ENCODE measurements around the gene CACNA1G. TPM values are rescaled to one million over a fixed set of nuclear protein-coding genes. Genes with fewer than 3 reads are reported as not detected.
A peak's percentile ranks its signal among the peaks of the same experiment; 100 is the strongest.

CACNA1G gene
- total RNA-seq, 1 experiment from 2014 or later, result 6.7 TPM

DNA sequence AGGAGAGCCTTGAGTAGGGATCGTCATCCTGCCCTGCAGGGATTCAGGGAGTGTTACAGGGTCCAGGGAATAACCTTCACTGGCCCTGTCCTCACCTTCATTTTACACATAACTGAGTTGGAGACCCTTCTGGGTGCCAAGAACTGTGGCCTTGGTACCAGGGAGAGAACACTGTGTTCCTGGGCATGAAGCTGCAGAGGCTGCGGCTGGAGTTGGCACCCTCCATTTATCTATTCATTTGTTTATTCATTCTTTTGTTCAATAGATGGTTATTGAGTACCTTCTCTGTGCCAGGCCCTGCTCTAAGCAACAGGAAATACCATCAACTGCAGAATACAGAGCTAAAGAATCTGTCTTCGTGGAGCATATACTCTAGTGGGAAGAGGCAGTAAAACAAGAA, 80.8 kb downstream of the CACNA1G start (continued):
- TF ChIP-seq GRHL2 (CRISPR knock-in tag; IDR thresholded peaks at IDR 0.05; ENCODE audit: insufficient replicate concordance, severe bottlenecking) (no peak), NFE2L1 (CRISPR knock-in tag; IDR thresholded peaks at IDR 0.05) (no peak), ZNF416 (CRISPR knock-in tag; IDR thresholded peaks at IDR 0.05) (no peak)

DNA sequence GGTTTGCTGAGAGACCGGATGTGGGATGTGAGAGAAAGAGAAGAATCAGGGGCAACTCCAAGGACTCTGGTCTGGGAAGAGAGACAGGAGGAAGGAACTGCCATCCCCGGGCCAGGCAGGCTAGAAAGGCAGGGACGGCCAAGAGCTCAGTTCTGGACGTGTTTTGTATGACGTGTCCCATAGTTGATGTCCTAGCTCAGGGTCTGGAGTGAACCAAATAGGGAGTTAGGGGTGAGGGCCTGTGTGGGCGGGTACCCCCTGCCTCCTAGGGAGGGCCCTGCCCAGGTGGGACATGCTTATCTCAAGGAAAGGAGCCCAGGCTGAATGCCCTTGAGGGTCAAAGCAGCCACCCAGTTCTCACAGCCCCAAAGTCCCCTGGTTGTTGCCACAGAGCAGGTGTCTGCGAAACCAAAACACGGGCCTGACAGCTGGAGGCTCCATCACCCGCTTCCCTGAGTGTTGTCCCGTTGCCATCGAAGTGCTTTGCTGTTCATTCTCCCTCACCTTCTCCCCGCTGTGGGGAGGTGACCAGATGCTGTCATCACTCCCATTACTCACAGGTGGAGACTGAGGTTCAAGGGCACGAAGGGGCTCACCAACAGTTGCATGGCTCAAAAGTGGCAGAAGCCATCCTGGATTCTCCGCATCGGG, 81.7 kb downstream of the CACNA1G start:
- Mint-ChIP-seq H3K27me3 (ENCODE audit: low read depth) (peaks cover 7% of the 10 kb centered on the region; the same call in 1 of the 2 replicates), H3K4me1 (peaks cover 6% of the 10 kb centered on the region), H3K9me3 (no peaks in the 10 kb centered on the region), H3K27ac (no peak overlapping the region), H3K4me3 (no peak overlapping the region), H3K36me3 (no peaks in the 10 kb centered on the region)
- ATAC-seq, result no peak
- TF ChIP-seq IRF2 (CRISPR knock-in tag; IDR thresholded peaks at IDR 0.05; ENCODE audit: borderline replicate concordance, low read depth) (no peak), ZBTB21 (CRISPR knock-in tag; IDR thresholded peaks at IDR 0.05; ENCODE audit: borderline replicate concordance) (no peak)
- TF ChIP-seq, protein P1, sequence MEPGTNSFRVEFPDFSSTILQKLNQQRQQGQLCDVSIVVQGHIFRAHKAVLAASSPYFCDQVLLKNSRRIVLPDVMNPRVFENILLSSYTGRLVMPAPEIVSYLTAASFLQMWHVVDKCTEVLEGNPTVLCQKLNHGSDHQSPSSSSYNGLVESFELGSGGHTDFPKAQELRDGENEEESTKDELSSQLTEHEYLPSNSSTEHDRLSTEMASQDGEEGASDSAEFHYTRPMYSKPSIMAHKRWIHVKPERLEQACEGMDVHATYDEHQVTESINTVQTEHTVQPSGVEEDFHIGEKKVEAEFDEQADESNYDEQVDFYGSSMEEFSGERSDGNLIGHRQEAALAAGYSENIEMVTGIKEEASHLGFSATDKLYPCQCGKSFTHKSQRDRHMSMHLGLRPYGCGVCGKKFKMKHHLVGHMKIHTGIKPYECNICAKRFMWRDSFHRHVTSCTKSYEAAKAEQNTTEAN (CRISPR knock-in tag; IDR thresholded peaks at IDR 0.05), result no peak
- TF ChIP-seq, protein P2, sequence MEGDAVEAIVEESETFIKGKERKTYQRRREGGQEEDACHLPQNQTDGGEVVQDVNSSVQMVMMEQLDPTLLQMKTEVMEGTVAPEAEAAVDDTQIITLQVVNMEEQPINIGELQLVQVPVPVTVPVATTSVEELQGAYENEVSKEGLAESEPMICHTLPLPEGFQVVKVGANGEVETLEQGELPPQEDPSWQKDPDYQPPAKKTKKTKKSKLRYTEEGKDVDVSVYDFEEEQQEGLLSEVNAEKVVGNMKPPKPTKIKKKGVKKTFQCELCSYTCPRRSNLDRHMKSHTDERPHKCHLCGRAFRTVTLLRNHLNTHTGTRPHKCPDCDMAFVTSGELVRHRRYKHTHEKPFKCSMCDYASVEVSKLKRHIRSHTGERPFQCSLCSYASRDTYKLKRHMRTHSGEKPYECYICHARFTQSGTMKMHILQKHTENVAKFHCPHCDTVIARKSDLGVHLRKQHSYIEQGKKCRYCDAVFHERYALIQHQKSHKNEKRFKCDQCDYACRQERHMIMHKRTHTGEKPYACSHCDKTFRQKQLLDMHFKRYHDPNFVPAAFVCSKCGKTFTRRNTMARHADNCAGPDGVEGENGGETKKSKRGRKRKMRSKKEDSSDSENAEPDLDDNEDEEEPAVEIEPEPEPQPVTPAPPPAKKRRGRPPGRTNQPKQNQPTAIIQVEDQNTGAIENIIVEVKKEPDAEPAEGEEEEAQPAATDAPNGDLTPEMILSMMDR (IDR thresholded peaks at IDR 0.05), result no peak
- ChIA-PET CTCF (interaction anchor here (0.8 to 8.8 kb wide), 3 partner anchors 12 to 170 kb away, joined by 3 to 82 read pairs (median 12); no protein-coding TSS in a partner anchor), POLR2A (interaction anchor here (0.7 to 1.1 kb wide), 2 partner anchors 27 to 201 kb away, joined by 3 to 4 read pairs; no protein-coding TSS in a partner anchor)
- no peak for DNase-seq (ENCODE audit: low spot score)

DNA sequence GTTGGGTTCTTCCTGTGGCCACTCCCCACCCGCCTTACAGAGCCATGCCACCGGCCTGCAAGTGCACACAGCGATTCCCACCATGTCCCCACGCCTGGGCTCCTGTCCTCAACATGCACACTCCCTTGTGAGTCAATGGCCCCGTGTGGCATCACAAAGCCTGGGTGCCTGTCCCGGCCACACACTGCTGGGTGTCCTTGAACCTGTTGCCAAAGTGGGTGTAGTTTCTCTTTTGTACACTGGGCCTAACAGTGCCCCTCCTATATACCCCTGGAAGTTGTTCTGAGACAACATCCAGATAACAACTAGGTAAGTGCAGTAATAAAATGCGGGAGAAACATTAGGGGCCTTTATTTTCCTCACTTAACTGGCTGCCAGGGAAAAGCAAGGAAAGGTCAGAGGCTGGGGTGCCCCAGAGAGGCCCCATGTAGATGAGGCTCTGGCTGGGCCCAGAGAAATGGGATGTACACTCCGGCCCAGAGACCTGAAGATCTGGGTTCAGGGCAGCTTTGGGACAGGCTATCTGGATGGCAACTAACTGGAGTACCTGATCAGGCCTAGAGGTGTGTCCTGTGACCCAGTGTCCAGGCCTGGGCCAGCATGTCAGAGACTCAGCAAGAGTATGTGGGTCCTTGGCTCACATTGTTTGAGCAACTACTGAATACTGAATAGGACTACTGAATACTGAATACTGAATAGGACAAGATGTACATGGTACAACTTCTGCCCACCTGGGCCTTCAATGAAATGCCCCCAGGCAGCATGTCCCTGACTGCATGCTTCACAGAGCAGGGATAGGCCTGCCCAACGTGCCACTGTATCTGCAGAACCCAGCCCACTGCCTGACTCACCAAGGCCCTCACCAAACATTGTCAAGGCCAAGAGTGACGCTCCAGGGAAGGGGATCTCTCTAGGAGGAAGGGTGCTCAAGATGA, 82.5 kb downstream of the CACNA1G start:
- H3K4me3 Mint-ChIP-seq, result no peak overlapping the region
- peaks cover 6% of the 10 kb centered on the region for H3K4me1 Mint-ChIP-seq

DNA sequence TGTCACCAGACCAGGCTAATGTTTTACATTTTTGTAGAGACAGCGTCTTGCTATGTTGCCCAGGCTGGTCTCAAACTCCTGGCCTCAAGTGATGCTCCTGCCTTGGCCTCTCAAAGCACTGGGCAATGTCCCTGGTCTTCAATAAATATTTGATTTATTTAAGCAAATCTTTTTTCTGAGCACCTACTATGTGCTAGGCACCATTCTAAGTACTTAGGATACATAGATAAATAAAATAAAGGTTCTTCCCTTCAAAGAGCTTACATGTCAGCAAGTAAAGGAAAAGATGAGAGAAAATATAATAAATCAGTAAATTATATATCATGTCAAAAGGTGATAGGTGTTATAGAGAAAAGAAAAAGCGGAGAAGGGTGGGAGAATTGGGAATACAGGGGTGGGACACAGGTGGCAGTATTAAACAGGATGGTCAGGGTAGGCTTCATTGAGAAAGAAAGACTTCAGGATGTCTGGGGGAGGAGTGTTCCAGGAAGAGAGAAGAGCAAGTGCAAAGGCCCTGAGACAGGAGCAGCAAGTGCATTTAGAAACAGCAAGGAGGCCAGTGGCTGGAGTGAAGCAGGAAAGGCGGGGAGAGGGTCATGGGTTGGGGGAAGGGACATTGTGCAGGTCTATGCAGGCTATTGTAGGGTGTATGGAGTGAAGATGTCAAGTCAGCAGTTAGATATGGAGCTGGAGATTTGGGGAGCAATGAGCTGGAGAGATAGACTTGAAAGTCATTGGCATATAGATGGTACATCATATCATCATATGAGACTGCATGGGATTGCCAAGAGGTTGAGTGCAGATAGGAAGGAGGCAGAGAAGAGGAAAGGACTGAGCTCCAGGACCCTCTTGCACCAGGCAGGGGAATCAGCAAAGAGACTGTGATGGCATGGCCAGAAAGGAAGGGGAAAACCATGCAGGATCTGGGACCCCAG, 85.5 kb downstream of the CACNA1G start:
- POLR2A ChIA-PET, result no interaction called here
- TF ChIP-seq IRF2 (CRISPR knock-in tag; IDR thresholded peaks at IDR 0.05; ENCODE audit: borderline replicate concordance, low read depth) (no peak), EMX1 (CRISPR knock-in tag; IDR thresholded peaks at IDR 0.05) (no peak), SMAD4 (CRISPR knock-in tag; IDR thresholded peaks at IDR 0.05) (no peak), FOXJ3 (CRISPR knock-in tag; IDR thresholded peaks at IDR 0.05; ENCODE audit: borderline replicate concordance) (no peak), OVOL2 (CRISPR knock-in tag; IDR thresholded peaks at IDR 0.05; ENCODE audit: borderline replicate concordance) (no peak)
- Mint-ChIP-seq H3K4me1 (peaks cover 5% of the 10 kb centered on the region), H3K36me3 (no peaks in the 10 kb centered on the region), H3K9me3 (no peaks in the 10 kb centered on the region), H3K27me3 (ENCODE audit: low read depth) (peaks cover 3% of the 10 kb centered on the region; the same call in 1 of the 2 replicates), H3K4me3 (no peak overlapping the region), H3K27ac (no peak overlapping the region)
- no peak for DNase-seq (ENCODE audit: low spot score)
- CTCF ChIA-PET, result interaction anchor here (1.2 kb wide), 1 partner anchor 20 kb away, joined by 3 read pairs; no protein-coding TSS in a partner anchor
- ATAC-seq, result no peak

More for the DNA sequence above, 82.5 kb downstream of the CACNA1G start:
- POLR2A ChIA-PET, result no interaction called here
- Mint-ChIP-seq H3K9me3 (no peaks in the 10 kb centered on the region), H3K27ac (no peak overlapping the region), H3K27me3 (ENCODE audit: low read depth) (peaks cover 3% of the 10 kb centered on the region; the same call in 1 of the 2 replicates), H3K36me3 (no peaks in the 10 kb centered on the region)
- no peak for ATAC-seq
- TF ChIP-seq ZNF396 (CRISPR knock-in tag; IDR thresholded peaks at IDR 0.05; ENCODE audit: borderline replicate concordance), result no peak
- TF ChIP-seq ZNF138 (CRISPR knock-in tag; conservative IDR thresholded peaks at IDR 0.05), result no peak
- TF ChIP-seq GABPB1 (CRISPR knock-in tag; IDR thresholded peaks at IDR 0.05), result 0 out of 2 replicates have a peak, but pooled peaks have one; percentile 32
- CTCF ChIA-PET, result no interaction called here
- DNase-seq (ENCODE audit: low spot score), result no peak
